Mesenchymal stem cell (in vitro differentiated cells and primary cell): ENCODE measurements around the gene CLN3. TPM values are rescaled to one million over a fixed set of nuclear protein-coding genes. Genes with fewer than 3 reads are reported as not detected.
A peak's percentile ranks its signal among the peaks of the same experiment; 100 is the strongest.

Source experiments
- DNase-seq: peaks from one replicate; pipeline ENCODE4 v3.0.0-alpha.2; 2013
- H2AFZ ChIP-seq: one replicate; pipeline ENCODE4 v1.6.1; 2013; ENCODE audit warnings: low read depth, mild to moderate bottlenecking, control low read depth, inconsistent platforms, low read length, moderate library complexity
- H2AK5ac ChIP-seq: 2 replicates; pipeline ENCODE4 v1.6.1; 2013; ENCODE audit warnings: low read length, moderate library complexity, mild to moderate bottlenecking, inconsistent platforms; ENCODE audit not compliant: severe bottlenecking
- H2BK120ac ChIP-seq: one replicate; pipeline ENCODE4 v1.6.1; 2013; ENCODE audit warnings: low read depth, mild to moderate bottlenecking, inconsistent platforms, low read length, moderate library complexity
- H2BK12ac ChIP-seq, 2 experiments: one replicate each; pipeline ENCODE4 v1.6.1; 2013; ENCODE audit warnings: inconsistent platforms in 2 of 2, low read length in 2 of 2, mild to moderate bottlenecking in 2 of 2, moderate library complexity in 2 of 2, control low read depth in 1 of 2
- H2BK15ac ChIP-seq: one replicate; pipeline ENCODE4 v1.6.1; 2013; ENCODE audit warnings: mild to moderate bottlenecking, low read depth, inconsistent platforms; ENCODE audit not compliant: poor library complexity, severe bottlenecking
- H2BK5ac ChIP-seq: 2 replicates; pipeline ENCODE4 v1.6.1; 2013; ENCODE audit warnings: low read depth, mild to moderate bottlenecking, low read length, control low read depth, inconsistent platforms; ENCODE audit not compliant: poor library complexity, severe bottlenecking
- H3K14ac ChIP-seq, 2 experiments: one replicate each; pipeline ENCODE4 v1.6.1; 2013; ENCODE audit warnings: inconsistent platforms in 2 of 2, low read length in 2 of 2, control low read depth in 1 of 2, mild to moderate bottlenecking in 1 of 2, moderate library complexity in 1 of 2
- H3K18ac ChIP-seq, 2 experiments: one replicate each; pipeline ENCODE4 v1.6.1; 2013; ENCODE audit warnings: inconsistent platforms in 2 of 2, low read length in 2 of 2, control low read depth in 1 of 2, low read depth in 1 of 2, mild to moderate bottlenecking in 1 of 2
- H3K23ac ChIP-seq, 2 experiments: one replicate each; pipeline ENCODE4 v1.6.1; 2013; ENCODE audit warnings: inconsistent platforms in 2 of 2, low read length in 2 of 2, mild to moderate bottlenecking in 2 of 2, moderate library complexity in 2 of 2, control low read depth in 1 of 2
- H3K27ac ChIP-seq: 2 replicates; pipeline ENCODE4 v1.5.1; 2013; ENCODE audit warnings: mild to moderate bottlenecking, moderate library complexity, low read length, control low read depth, inconsistent platforms; ENCODE audit not compliant: poor library complexity, severe bottlenecking
- H3K27me3 ChIP-seq, 2 experiments: 2 replicates each; pipeline versions ENCODE4 v1.6.1 to v1.7.0; 2013; ENCODE audit warnings: low read length in 2 of 2, mild to moderate bottlenecking in 2 of 2, moderate library complexity in 2 of 2, control low read depth in 1 of 2, inconsistent platforms in 1 of 2; ENCODE audit not compliant: control insufficient read depth in 1 of 2, insufficient read depth in 1 of 2
- H3K36me3 ChIP-seq, 2 experiments: 2 replicates each; pipeline versions ENCODE4 v1.6.1 to v1.7.0; 2013; ENCODE audit warnings: low read length in 2 of 2, control low read depth in 1 of 2, inconsistent platforms in 1 of 2, low read depth in 1 of 2, mild to moderate bottlenecking in 1 of 2; ENCODE audit not compliant: insufficient read depth in 2 of 2, control insufficient read depth in 1 of 2
- H3K4ac ChIP-seq, 2 experiments: one replicate each; pipeline ENCODE4 v1.6.1; 2013; ENCODE audit warnings: inconsistent platforms in 2 of 2, low read length in 2 of 2, mild to moderate bottlenecking in 2 of 2, moderate library complexity in 2 of 2, control low read depth in 1 of 2, low read depth in 1 of 2
- H3K4me1 ChIP-seq: 2 replicates; pipeline ENCODE4 v1.6.1; 2013; ENCODE audit warnings: low read depth, low read length, control low read depth; ENCODE audit not compliant: control insufficient read depth, insufficient read depth
- H3K4me2 ChIP-seq: 2 replicates; pipeline ENCODE4 v1.6.1; 2013; ENCODE audit warnings: low read length, mild to moderate bottlenecking, inconsistent platforms; ENCODE audit not compliant: poor library complexity, severe bottlenecking
- H3K4me3 ChIP-seq, 2 experiments: 2 replicates each; pipeline versions ENCODE4 v1.5.1 to v1.7.0; 2013; ENCODE audit warnings: low read length in 2 of 2, mild to moderate bottlenecking in 2 of 2, control low read depth in 1 of 2, low read depth in 1 of 2; ENCODE audit not compliant: insufficient read depth in 1 of 2
- H3K79me1 ChIP-seq: replicated peaks from 2 replicates; pipeline ENCODE4 v1.6.1; 2013; ENCODE audit warnings: mild to moderate bottlenecking, control low read depth, low read length, inconsistent platforms; ENCODE audit not compliant: poor library complexity, severe bottlenecking
- H3K9ac ChIP-seq: 2 replicates; pipeline ENCODE4 v1.7.0; 2013; ENCODE audit warnings: mild to moderate bottlenecking, low read length, moderate library complexity
- H3K9me3 ChIP-seq: 2 replicates; pipeline ENCODE4 v1.7.0; 2013; ENCODE audit warnings: mild to moderate bottlenecking, low read length; ENCODE audit not compliant: control insufficient read depth
- H4K8ac ChIP-seq: one replicate; pipeline ENCODE4 v1.6.1; 2013; ENCODE audit warnings: inconsistent platforms, mild to moderate bottlenecking, low read length, moderate library complexity
- H4K91ac ChIP-seq: one replicate; pipeline ENCODE4 v1.6.1; 2013; ENCODE audit warnings: mild to moderate bottlenecking, low read length, inconsistent platforms
- WGBS: methylation state at CpG from one replicate; pipeline ENCODE4 v1.1.7; 2013; ENCODE audit warnings: mixed read lengths; 5-methylcytosine and 5-hydroxymethylcytosine counted together
- polyA plus RNA-seq, 2 experiments: library from polyadenylated mRNA; stranded (reverse); fragments of 200-250 nt; gene quantifications; one replicate each; pipeline ENCODE4 v1.2.3, GENCODE V29; 2013

Gene CLN3
- polyA plus RNA-seq (2013, experiment 1 of 2): 37.1 TPM
- polyA plus RNA-seq (2013, experiment 2 of 2): 37.0 TPM

DNA sequence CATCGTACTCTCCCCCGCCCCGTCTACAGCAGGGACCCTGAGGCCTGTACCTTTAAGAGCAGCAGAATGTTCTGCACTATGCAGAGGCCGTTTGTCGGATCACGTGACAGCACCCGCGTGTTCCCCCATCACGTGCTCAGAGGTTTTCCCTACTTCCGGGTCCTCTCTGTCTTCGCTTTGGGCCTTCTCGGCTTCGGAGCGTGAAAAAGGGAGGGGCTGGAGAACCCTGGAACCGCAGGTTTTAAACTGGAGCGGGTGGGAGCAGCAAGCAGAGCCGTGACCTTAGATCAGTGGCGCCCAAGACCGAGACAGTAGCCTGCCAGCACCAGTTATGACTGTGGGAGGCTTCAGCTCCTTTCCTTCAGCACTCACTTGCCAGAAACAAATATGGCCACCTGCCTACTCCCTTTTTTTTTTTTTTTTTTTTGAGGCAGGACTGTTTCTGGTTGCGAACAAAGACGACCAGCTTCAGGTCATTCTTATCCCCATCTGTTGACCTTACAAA, at the start of gene CLN3:
CLN3 (minus strand) TSS at position 105 of the 505 bp plus-strand sequence. CDS start 315 bp downstream, outside the sequence.
- H3K4me2 ChIP-seq: peak within 1 kb of the TSS; percentile 92
- H2BK15ac ChIP-seq: peak within 1 kb of the TSS; percentile 79
- peaks cover 12% of the 10 kb centered on the region for H3K79me1 ChIP-seq
- peak within 1 kb of the TSS; percentile 99 for H2BK5ac ChIP-seq
- H4K8ac ChIP-seq: peak within 1 kb of the TSS; percentile 86
- H3K9ac ChIP-seq: peak within 1 kb of the TSS; percentile 95
- H3K4me1 ChIP-seq: no peaks in the 10 kb centered on the region
- H2AFZ ChIP-seq: peak within 1 kb of the TSS; percentile 99
- H3K36me3 ChIP-seq: peaks cover 16 to 21% of the 10 kb centered on the region in 2 experiments
- peak within 1 kb of the TSS in 1 of 2 experiments; percentile 95 for H3K23ac ChIP-seq
- peak; percentile 96 for DNase-seq
- peak within 1 kb of the TSS; percentile 86 to 96 for H3K18ac ChIP-seq
- peak within 1 kb of the TSS; percentile 96 to 100 for H3K4me3 ChIP-seq
- peaks cover 0 to 3% of the 10 kb centered on the region in 2 experiments for H3K27me3 ChIP-seq
- H2BK120ac ChIP-seq: peak within 1 kb of the TSS; percentile 88
- peak within 1 kb of the TSS; percentile 98 for H3K27ac ChIP-seq
- H3K14ac ChIP-seq: peak within 1 kb of the TSS in 1 of 2 experiments; percentile 89
- WGBS: under 1% methylated on average over 19 of the region's 21 CpGs
- H3K9me3 ChIP-seq: no peaks in the 10 kb centered on the region
- peak within 1 kb of the TSS in 1 of 2 experiments; percentile 74 for H2BK12ac ChIP-seq
- peak within 1 kb of the TSS; percentile 75 to 86 for H3K4ac ChIP-seq
- H2AK5ac ChIP-seq: no peak within 1 kb of the TSS
- peak within 1 kb of the TSS; percentile 84 for H4K91ac ChIP-seq

- H2BK120ac ChIP-seq: no peak overlapping the region
- 92% methylated on average over 3 of the region's 3 CpGs for WGBS
- H3K18ac ChIP-seq: no peak overlapping the region
- no peaks in the 10 kb centered on the region for H3K9me3 ChIP-seq
- H4K8ac ChIP-seq: no peak overlapping the region
- no peak overlapping the region for H2BK12ac ChIP-seq
- no peak overlapping the region for H3K4me2 ChIP-seq
- no peak overlapping the region for H3K9ac ChIP-seq
- H3K14ac ChIP-seq: no peak overlapping the region
- H3K23ac ChIP-seq: no peak overlapping the region
- DNase-seq: no peak
- H2BK15ac ChIP-seq: no peak overlapping the region
- no peak overlapping the region for H3K4ac ChIP-seq
- H4K91ac ChIP-seq: no peak overlapping the region
- H3K27ac ChIP-seq: no peak overlapping the region
- no peak overlapping the region for H2BK5ac ChIP-seq
- peaks cover 3% of the 10 kb centered on the region for H3K4me1 ChIP-seq
- H3K36me3 ChIP-seq: peaks cover 0 to 18% of the 10 kb centered on the region in 2 experiments
- H3K4me3 ChIP-seq: no peak overlapping the region
- H3K27me3 ChIP-seq: no peaks in the 10 kb centered on the region
- H2AFZ ChIP-seq: no peak overlapping the region
- no peaks in the 10 kb centered on the region for H3K79me1 ChIP-seq
- H2AK5ac ChIP-seq: no peak overlapping the region
These were observed 48.5 kb upstream of the CLN3 start for GRCh38 chr16:28540346-28540745.

DNA sequence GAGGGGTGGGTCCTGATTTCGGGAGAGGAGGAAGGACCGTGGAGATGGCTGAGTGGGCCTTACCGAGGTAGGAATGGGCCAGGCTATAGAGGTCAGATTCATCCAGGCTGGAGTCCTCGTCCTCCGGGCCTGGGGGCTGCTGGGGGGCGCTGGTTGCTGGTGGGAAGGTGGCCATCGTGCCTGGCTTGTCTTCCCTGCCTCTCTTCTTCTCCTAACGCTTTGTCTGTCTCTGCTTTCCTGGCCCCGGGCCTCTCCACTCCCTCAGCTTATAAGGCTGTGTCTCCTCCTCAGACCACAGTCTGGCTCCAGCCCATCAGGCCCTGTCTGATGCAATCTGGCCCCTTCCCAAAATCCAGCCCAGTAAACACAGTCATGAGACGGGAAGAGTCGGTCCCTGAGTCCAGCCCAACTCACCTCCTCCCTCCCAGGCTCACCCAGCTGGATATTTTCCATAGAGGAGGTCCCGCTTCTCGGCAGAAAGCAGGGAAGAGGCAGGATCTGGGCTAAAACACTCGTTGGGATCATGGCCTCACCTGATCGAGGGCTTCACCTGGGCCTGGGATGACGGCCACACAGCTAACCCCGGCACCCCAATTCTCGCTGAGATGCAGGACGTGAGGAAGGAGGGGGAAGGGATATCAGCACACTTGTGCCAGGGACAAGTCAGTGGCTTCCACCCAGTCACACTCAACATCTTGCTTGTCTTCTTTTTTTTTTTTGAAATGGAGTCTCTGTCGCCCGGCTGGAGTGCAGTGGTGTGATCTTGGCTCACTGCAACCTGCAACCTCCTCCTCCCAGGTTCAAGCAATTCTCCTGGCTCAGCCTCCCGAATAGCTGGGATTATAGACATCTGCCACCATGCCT, 47.1 kb upstream of the CLN3 start, which contains the start of gene NUPR1:
NUPR1 (minus strand) TSS at position 242 of the 864 bp plus-strand sequence; CDS start at position 175, 67 bp downstream.
- WGBS: 77% methylated on average over 21 of the region's 22 CpGs
- H3K36me3 ChIP-seq: peaks cover 0 to 30% of the 10 kb centered on the region in 2 experiments
- no peaks in the 10 kb centered on the region for H3K27me3 ChIP-seq
- no peak within 1 kb of the TSS for H3K23ac ChIP-seq
- H2BK12ac ChIP-seq: no peak within 1 kb of the TSS
- no peaks in the 10 kb centered on the region for H3K9me3 ChIP-seq
- H3K18ac ChIP-seq: no peak within 1 kb of the TSS
- peak; percentile 73 for DNase-seq
- H3K4me3 ChIP-seq: peak within 1 kb of the TSS in 1 of 2 experiments; percentile 86
- H2BK15ac ChIP-seq: peak within 1 kb of the TSS; percentile 8
- peak within 1 kb of the TSS; percentile 57 for H4K8ac ChIP-seq
- no peak within 1 kb of the TSS for H2BK120ac ChIP-seq
- no peaks in the 10 kb centered on the region for H3K79me1 ChIP-seq
- H2AFZ ChIP-seq: no peak within 1 kb of the TSS
- no peak within 1 kb of the TSS for H3K27ac ChIP-seq
- no peak within 1 kb of the TSS for H2AK5ac ChIP-seq
- H2BK5ac ChIP-seq: no peak within 1 kb of the TSS
- peaks cover 3% of the 10 kb centered on the region for H3K4me1 ChIP-seq
- H3K14ac ChIP-seq: no peak within 1 kb of the TSS
- peak within 1 kb of the TSS; percentile 97 for H3K9ac ChIP-seq
- peak within 1 kb of the TSS; percentile 67 for H4K91ac ChIP-seq
- no peak within 1 kb of the TSS for H3K4me2 ChIP-seq
- H3K4ac ChIP-seq: no peak within 1 kb of the TSS
